Right atrium auricular region (tissue), 2 donors: ENCODE data around the gene SIRT5. TPM values are rescaled to one million over a fixed set of nuclear protein-coding genes. Genes with fewer than 3 reads are reported as not detected.
A peak's percentile ranks its signal among the peaks of the same experiment; 100 is the strongest.

ENCODE experiments used
- DNase-seq: peaks from one replicate; pipeline ENCODE4 v3.0.0-alpha.2; 2019; ENCODE audit warnings: low spot score
- H3K27ac ChIP-seq, 2 donors: fragments of 200-600 bp; sonication (generic); 1 replicate in 1 of 2; 2 replicates in 1 of 2; pipeline ENCODE4 v1.5.1; 2016 to 2019
- H3K27me3 ChIP-seq, 2 donors: fragments of 200-600 bp; sonication (generic); one replicate each; pipeline versions ENCODE4 v1.5.1 to v1.6.0; 2017 to 2019
- H3K36me3 ChIP-seq: fragments of 200-600 bp; sonication (generic); one replicate; pipeline ENCODE4 v1.5.1; 2016
- H3K4me1 ChIP-seq, 2 donors: fragments of 200-600 bp; sonication (generic); one replicate each; pipeline versions ENCODE4 v1.5.1 to v1.6.0; 2017 to 2019
- H3K4me3 ChIP-seq, 2 donors: fragments of 200-600 bp; sonication (generic); 1 replicate in 1 of 2; 2 replicates in 1 of 2; pipeline ENCODE4 v1.5.1; 2017 to 2019; ENCODE audit warnings: mild to moderate bottlenecking in 1 of 2, moderate library complexity in 1 of 2
- H3K9me3 ChIP-seq, 2 donors: fragments of 200-600 bp; sonication (generic); one replicate each; pipeline ENCODE4 v1.5.1; 2019
- total RNA-seq, 2 donors: library from RNA; depleted of rRNA; stranded (reverse); fragments of >200 nt; gene quantifications; one replicate each; pipeline ENCODE4 v1.1.0, GENCODE V29; 2016
- TF ChIP-seq, protein P1 (sequence below), 2 donors: fragments of 200-600 bp; sonication (generic); IDR thresholded peaks; one replicate each; pipeline ENCODE4 v1.5.1; 2019; ENCODE audit warnings: antibody characterized with exemption in 2 of 2

SIRT5 gene
- total RNA-seq, 2 donors from 2014 or later, result 17.9 to 31.2 TPM

- no peaks in the 10 kb centered on the region for H3K9me3 ChIP-seq
These were observed 50.5 kb downstream of the SIRT5 start for GRCh38 chr6:13624871-13625288.

GRCh38 chr6:13629459-13630116 lies 55.2 kb downstream of the SIRT5 start:
- DNase-seq, result no peak
- Histone ChIP-seq H3K4me1 (no peaks in the 10 kb centered on the region), H3K4me3 (no peak overlapping the region), H3K27me3 (no peaks in the 10 kb centered on the region), H3K27ac (no peak overlapping the region), H3K9me3 (no peaks in the 10 kb centered on the region), H3K36me3 (peaks cover 46% of the 10 kb centered on the region)
- TF ChIP-seq, protein P1, sequence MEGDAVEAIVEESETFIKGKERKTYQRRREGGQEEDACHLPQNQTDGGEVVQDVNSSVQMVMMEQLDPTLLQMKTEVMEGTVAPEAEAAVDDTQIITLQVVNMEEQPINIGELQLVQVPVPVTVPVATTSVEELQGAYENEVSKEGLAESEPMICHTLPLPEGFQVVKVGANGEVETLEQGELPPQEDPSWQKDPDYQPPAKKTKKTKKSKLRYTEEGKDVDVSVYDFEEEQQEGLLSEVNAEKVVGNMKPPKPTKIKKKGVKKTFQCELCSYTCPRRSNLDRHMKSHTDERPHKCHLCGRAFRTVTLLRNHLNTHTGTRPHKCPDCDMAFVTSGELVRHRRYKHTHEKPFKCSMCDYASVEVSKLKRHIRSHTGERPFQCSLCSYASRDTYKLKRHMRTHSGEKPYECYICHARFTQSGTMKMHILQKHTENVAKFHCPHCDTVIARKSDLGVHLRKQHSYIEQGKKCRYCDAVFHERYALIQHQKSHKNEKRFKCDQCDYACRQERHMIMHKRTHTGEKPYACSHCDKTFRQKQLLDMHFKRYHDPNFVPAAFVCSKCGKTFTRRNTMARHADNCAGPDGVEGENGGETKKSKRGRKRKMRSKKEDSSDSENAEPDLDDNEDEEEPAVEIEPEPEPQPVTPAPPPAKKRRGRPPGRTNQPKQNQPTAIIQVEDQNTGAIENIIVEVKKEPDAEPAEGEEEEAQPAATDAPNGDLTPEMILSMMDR (IDR thresholded peaks at IDR 0.05), result no peak

More at GRCh38 chr6:13624871-13625288, 50.5 kb downstream of the SIRT5 start:
- Histone ChIP-seq H3K27me3 (no peaks in the 10 kb centered on the region), H3K27ac (no peak overlapping the region), H3K4me3 (no peak overlapping the region), H3K36me3 (peaks cover 69% of the 10 kb centered on the region), H3K4me1 (no peaks in the 10 kb centered on the region)
- no peak for DNase-seq
- TF ChIP-seq, protein P1 (IDR thresholded peaks at IDR 0.05), result peak in 1 of 2 donors; percentile 53

- Histone ChIP-seq H3K27ac (no peak overlapping the region), H3K9me3 (no peaks in the 10 kb centered on the region), H3K4me1 (no peaks in the 10 kb centered on the region), H3K36me3 (peaks cover 37% of the 10 kb centered on the region), H3K27me3 (no peaks in the 10 kb centered on the region), H3K4me3 (no peak overlapping the region)
- no peak for DNase-seq
- TF ChIP-seq, protein P1 (IDR thresholded peaks at IDR 0.05), result no peak
These were observed 56.1 kb downstream of the SIRT5 start for GRCh38 chr6:13630499-13630898.

DNA sequence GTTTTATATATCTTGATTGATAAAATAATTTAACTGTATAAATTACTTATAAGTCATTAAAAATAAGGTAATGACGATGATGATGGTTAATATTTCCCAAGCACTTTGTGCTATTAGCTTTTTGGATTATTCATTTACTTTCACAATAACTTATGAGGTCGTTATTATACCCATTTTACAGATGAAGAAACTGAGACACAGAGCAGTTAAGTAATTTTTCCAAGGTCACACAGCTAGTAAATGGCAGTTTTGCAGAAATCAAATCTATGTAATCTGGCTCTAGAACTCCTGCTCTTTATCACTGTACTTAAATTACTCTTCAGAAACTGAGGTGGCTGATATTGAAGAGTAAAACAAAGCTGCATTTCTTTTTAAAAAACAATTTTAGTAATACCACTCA lies 58.9 kb downstream of the SIRT5 start:
- TF ChIP-seq, protein P1 (IDR thresholded peaks at IDR 0.05), result no peak
- Histone ChIP-seq H3K27me3 (no peaks in the 10 kb centered on the region), H3K4me1 (no peaks in the 10 kb centered on the region), H3K4me3 (no peak overlapping the region), H3K36me3 (peaks cover 35% of the 10 kb centered on the region), H3K9me3 (no peaks in the 10 kb centered on the region), H3K27ac (no peak overlapping the region)
- no peak for DNase-seq

GRCh38 chr6:13635948-13636658 lies 61.7 kb downstream of the SIRT5 start:
- no peak for DNase-seq
- no peaks in the 10 kb centered on the region for H3K4me1 ChIP-seq
- no peaks in the 10 kb centered on the region for H3K27me3 ChIP-seq
- no peaks in the 10 kb centered on the region for H3K9me3 ChIP-seq
- H3K4me3 ChIP-seq, result no peak overlapping the region
- peaks cover 32% of the 10 kb centered on the region for H3K36me3 ChIP-seq
- H3K27ac ChIP-seq, result no peak overlapping the region
- TF ChIP-seq, protein P1 (IDR thresholded peaks at IDR 0.05), result no peak
